A549 (cell line): Measurements from ENCODE around the gene SLC39A10.

ENCODE experiments used
- CHD2 ChIP-seq: fragments of 150-350 bp; IDR thresholded peaks from 2 replicates; pipeline ENCODE4 v1.6.1; 2014; ENCODE audit warnings: low read length; ENCODE audit not compliant: partially characterized antibody
- CHD4 ChIP-seq: fragments of 200-600 bp; sonication (generic); IDR thresholded peaks from 2 replicates; pipeline ENCODE4 v1.6.1; 2016; ENCODE audit warnings: antibody characterized with exemption, mild to moderate bottlenecking, borderline replicate concordance
- EP300 ChIP-seq, 2 experiments: fragments of >200 bp; sonication (Bioruptor Twin); formaldehyde crosslinking; IDR thresholded peaks; 2 replicates in 1 of 2; 3 replicates in 1 of 2; pipeline ENCODE4 v1.6.1; 2016 to 2017
- FOSL2 ChIP-seq, 2 experiments: fragments of 450-650 bp in 1 of 2; fragments of >200 bp in 1 of 2; sonication (Bioruptor Twin) in 1 of 2; formaldehyde crosslinking; IDR thresholded peaks; 2 replicates each; pipeline versions ENCODE4 v1.5.0 to v1.6.1; 2016 to 2020; ENCODE audit warnings: mild to moderate bottlenecking in 1 of 2, moderate library complexity in 1 of 2
- KDM5A ChIP-seq: fragments of 200-600 bp; sonication (generic); IDR thresholded peaks from 2 replicates; pipeline ENCODE4 v1.6.1; 2016; ENCODE audit warnings: antibody characterized with exemption, mild to moderate bottlenecking
- MAZ ChIP-seq: fragments of 150-350 bp; IDR thresholded peaks from 2 replicates; pipeline ENCODE4 v1.6.1; 2014; ENCODE audit warnings: antibody characterized with exemption, low read depth, low read length, borderline replicate concordance
- NFE2L2 ChIP-seq: fragments of 150-350 bp; conservative IDR thresholded peaks from 2 replicates; pipeline ENCODE4 v1.6.1; 2014; ENCODE audit warnings: low read length
- NR3C1 ChIP-seq: fragments of >200 bp; sonication (Bioruptor Twin); formaldehyde crosslinking; IDR thresholded peaks from 3 replicates; pipeline ENCODE4 v1.6.1; 2017
- POLR2A ChIP-seq: IDR thresholded peaks from 2 replicates; pipeline ENCODE4 v1.6.1; 2012; ENCODE audit warnings: mild to moderate bottlenecking, low read length
- ZFP36 ChIP-seq: fragments of 450-650 bp; IDR thresholded peaks from 2 replicates; pipeline ENCODE4 v1.6.1; 2014; ENCODE audit warnings: borderline replicate concordance; ENCODE audit not compliant: partially characterized antibody
- TF ChIP-seq, protein P1 (sequence below): fragments of >200 bp; sonication (Bioruptor Twin); formaldehyde crosslinking; IDR thresholded peaks from 3 replicates; pipeline ENCODE4 v1.5.1; 2016
- TF ChIP-seq, protein P2 (sequence below): fragments of 200-600 bp; sonication (generic); IDR thresholded peaks from 2 replicates; pipeline ENCODE4 v1.6.1; 2016; ENCODE audit warnings: antibody characterized with exemption, mild to moderate bottlenecking, moderate library complexity
- TF ChIP-seq, protein P3 (sequence below): fragments of >200 bp; sonication (Bioruptor Twin); formaldehyde crosslinking; IDR thresholded peaks from 3 replicates; pipeline ENCODE4 v1.6.1; 2016
- TF ChIP-seq, protein P4 (sequence below): fragments of 450-650 bp; IDR thresholded peaks from 2 replicates; pipeline ENCODE4 v1.6.1; 2014; ENCODE audit warnings: antibody characterized with exemption

DNA sequence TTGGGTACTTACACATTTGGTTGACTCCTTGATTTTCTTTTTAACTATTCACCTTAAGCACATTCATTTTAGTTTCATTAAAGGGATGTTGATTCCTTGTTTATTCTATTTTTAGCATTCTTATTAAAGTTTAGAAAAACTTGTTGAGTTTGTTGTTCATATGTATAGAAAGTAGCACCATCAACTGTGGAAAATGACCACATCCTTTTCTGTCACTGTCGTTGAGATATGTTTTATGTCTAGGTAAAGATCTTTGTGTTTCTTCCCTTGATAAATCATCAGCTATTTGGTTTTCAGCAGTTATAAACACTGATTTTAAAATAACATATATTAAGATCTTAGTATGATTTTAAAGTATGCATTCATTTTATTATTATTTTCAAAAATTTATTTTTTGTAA lies 25.1 kb downstream of the SLC39A10 start:
- TF ChIP-seq, protein P1, sequence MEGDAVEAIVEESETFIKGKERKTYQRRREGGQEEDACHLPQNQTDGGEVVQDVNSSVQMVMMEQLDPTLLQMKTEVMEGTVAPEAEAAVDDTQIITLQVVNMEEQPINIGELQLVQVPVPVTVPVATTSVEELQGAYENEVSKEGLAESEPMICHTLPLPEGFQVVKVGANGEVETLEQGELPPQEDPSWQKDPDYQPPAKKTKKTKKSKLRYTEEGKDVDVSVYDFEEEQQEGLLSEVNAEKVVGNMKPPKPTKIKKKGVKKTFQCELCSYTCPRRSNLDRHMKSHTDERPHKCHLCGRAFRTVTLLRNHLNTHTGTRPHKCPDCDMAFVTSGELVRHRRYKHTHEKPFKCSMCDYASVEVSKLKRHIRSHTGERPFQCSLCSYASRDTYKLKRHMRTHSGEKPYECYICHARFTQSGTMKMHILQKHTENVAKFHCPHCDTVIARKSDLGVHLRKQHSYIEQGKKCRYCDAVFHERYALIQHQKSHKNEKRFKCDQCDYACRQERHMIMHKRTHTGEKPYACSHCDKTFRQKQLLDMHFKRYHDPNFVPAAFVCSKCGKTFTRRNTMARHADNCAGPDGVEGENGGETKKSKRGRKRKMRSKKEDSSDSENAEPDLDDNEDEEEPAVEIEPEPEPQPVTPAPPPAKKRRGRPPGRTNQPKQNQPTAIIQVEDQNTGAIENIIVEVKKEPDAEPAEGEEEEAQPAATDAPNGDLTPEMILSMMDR, result no peak
- no peak for TF ChIP-seq EP300 (IDR thresholded peaks at IDR 0.05)
- TF ChIP-seq KDM5A, result no peak
- TF ChIP-seq, protein P2, sequence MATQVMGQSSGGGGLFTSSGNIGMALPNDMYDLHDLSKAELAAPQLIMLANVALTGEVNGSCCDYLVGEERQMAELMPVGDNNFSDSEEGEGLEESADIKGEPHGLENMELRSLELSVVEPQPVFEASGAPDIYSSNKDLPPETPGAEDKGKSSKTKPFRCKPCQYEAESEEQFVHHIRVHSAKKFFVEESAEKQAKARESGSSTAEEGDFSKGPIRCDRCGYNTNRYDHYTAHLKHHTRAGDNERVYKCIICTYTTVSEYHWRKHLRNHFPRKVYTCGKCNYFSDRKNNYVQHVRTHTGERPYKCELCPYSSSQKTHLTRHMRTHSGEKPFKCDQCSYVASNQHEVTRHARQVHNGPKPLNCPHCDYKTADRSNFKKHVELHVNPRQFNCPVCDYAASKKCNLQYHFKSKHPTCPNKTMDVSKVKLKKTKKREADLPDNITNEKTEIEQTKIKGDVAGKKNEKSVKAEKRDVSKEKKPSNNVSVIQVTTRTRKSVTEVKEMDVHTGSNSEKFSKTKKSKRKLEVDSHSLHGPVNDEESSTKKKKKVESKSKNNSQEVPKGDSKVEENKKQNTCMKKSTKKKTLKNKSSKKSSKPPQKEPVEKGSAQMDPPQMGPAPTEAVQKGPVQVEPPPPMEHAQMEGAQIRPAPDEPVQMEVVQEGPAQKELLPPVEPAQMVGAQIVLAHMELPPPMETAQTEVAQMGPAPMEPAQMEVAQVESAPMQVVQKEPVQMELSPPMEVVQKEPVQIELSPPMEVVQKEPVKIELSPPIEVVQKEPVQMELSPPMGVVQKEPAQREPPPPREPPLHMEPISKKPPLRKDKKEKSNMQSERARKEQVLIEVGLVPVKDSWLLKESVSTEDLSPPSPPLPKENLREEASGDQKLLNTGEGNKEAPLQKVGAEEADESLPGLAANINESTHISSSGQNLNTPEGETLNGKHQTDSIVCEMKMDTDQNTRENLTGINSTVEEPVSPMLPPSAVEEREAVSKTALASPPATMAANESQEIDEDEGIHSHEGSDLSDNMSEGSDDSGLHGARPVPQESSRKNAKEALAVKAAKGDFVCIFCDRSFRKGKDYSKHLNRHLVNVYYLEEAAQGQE, result no peak
- TF ChIP-seq POLR2A, result no peak
- TF ChIP-seq ZFP36, result no peak
- TF ChIP-seq, protein P3, sequence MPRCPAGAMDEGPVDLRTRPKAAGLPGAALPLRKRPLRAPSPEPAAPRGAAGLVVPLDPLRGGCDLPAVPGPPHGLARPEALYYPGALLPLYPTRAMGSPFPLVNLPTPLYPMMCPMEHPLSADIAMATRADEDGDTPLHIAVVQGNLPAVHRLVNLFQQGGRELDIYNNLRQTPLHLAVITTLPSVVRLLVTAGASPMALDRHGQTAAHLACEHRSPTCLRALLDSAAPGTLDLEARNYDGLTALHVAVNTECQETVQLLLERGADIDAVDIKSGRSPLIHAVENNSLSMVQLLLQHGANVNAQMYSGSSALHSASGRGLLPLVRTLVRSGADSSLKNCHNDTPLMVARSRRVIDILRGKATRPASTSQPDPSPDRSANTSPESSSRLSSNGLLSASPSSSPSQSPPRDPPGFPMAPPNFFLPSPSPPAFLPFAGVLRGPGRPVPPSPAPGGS, result no peak
- no peak for TF ChIP-seq NFE2L2
- TF ChIP-seq MAZ, result no peak
- TF ChIP-seq, protein P4, sequence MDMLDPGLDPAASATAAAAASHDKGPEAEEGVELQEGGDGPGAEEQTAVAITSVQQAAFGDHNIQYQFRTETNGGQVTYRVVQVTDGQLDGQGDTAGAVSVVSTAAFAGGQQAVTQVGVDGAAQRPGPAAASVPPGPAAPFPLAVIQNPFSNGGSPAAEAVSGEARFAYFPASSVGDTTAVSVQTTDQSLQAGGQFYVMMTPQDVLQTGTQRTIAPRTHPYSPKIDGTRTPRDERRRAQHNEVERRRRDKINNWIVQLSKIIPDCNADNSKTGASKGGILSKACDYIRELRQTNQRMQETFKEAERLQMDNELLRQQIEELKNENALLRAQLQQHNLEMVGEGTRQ, result no peak
- TF ChIP-seq CHD2, result no peak
- no peak for TF ChIP-seq CHD4
- TF ChIP-seq FOSL2 (IDR thresholded peaks at IDR 0.05), result no peak
- no peak for TF ChIP-seq FOSL2 (CRISPR knock-in tag; IDR thresholded peaks at IDR 0.05)
- TF ChIP-seq NR3C1, result no peak
